Nephron progenitor cell (in vitro differentiated cells): ENCODE measurements around the gene CLEC17A.

ENCODE experiments used
- DNase-seq: peaks from one replicate; pipeline ENCODE4 v3.0.0; 2021
- H3K27ac Mint-ChIP-seq: 2 replicates; pipeline ENCODE4 v1.8.0; 2021; ENCODE audit warnings: mild to moderate bottlenecking, moderate library complexity, mixed read lengths
- H3K27me3 Mint-ChIP-seq: 2 replicates; pipeline ENCODE4 v1.8.0; 2021; ENCODE audit warnings: mild to moderate bottlenecking, low read depth, mixed read lengths; ENCODE audit not compliant: poor library complexity
- H3K36me3 Mint-ChIP-seq: 2 replicates; pipeline ENCODE4 v1.8.0; 2021; ENCODE audit warnings: low read depth, mixed read lengths
- H3K4me1 Mint-ChIP-seq: 2 replicates; pipeline ENCODE4 v1.8.0; 2021; ENCODE audit warnings: mixed read lengths
- H3K4me3 Mint-ChIP-seq: 2 replicates; pipeline ENCODE4 v1.8.0; 2021; ENCODE audit warnings: mild to moderate bottlenecking, moderate library complexity, mixed read lengths
- H3K9me3 Mint-ChIP-seq: 2 replicates; pipeline ENCODE4 v1.8.0; 2021; ENCODE audit warnings: mild to moderate bottlenecking, moderate library complexity, mixed read lengths
- CTCF ChIP-seq: fragments of 200-600 bp; sonication (generic); IDR thresholded peaks from 2 replicates; pipeline ENCODE4 v1.5.0; 2021; ENCODE audit warnings: antibody characterized with exemption

Gene CLEC17A

GRCh38 chr19:14565765-14566711, 16.8 kb upstream of the CLEC17A start:
- DNase-seq: no peak
- Mint-ChIP-seq H3K9me3 (no peaks in the 10 kb centered on the region), H3K4me3 (no peak overlapping the region), H3K36me3 (peaks cover 9% of the 10 kb centered on the region), H3K27ac (no peak overlapping the region), H3K27me3 (no peaks in the 10 kb centered on the region), H3K4me1 (peaks cover 22% of the 10 kb centered on the region)
- no peak for TF ChIP-seq CTCF

- H3K36me3 Mint-ChIP-seq: peaks cover 9% of the 10 kb centered on the region
- no peak for TF ChIP-seq CTCF
- no peak for DNase-seq
- no peaks in the 10 kb centered on the region for H3K27me3 Mint-ChIP-seq
- peaks cover 25% of the 10 kb centered on the region for H3K4me1 Mint-ChIP-seq
- H3K27ac Mint-ChIP-seq: no peak overlapping the region
- H3K4me3 Mint-ChIP-seq: no peak overlapping the region
- H3K9me3 Mint-ChIP-seq: no peaks in the 10 kb centered on the region
These were observed 16.2 kb upstream of the CLEC17A start for GRCh38 chr19:14566712-14567077.

GRCh38 chr19:14567079-14567478, 15.8 kb upstream of the CLEC17A start:
- peak overlapping the region; percentile 75 for H3K27ac Mint-ChIP-seq
- no peaks in the 10 kb centered on the region for H3K9me3 Mint-ChIP-seq

GRCh38 chr19:14570864-14571527, 11.9 kb upstream of the CLEC17A start:
- peak overlapping the region; percentile 97 for H3K4me3 Mint-ChIP-seq

More at GRCh38 chr19:14567079-14567478, 15.8 kb upstream of the CLEC17A start:
- Mint-ChIP-seq H3K36me3 (peaks cover 9% of the 10 kb centered on the region), H3K4me3 (no peak overlapping the region), H3K27me3 (no peaks in the 10 kb centered on the region), H3K4me1 (peaks cover 25% of the 10 kb centered on the region)
- TF ChIP-seq CTCF: no peak
- no peak for DNase-seq

GRCh38 chr19:14571695-14572490, 11.0 kb upstream of the CLEC17A start, which contains the start of gene NDUFB7:
NDUFB7 (minus strand) TSS chr19:14572066; CDS start chr19:14572000, 66 bp downstream.
- Mint-ChIP-seq H3K27ac (no peak within 1 kb of the TSS), H3K9me3 (no peaks in the 10 kb centered on the region), H3K4me1 (peaks cover 36% of the 10 kb centered on the region), H3K36me3 (peaks cover 5% of the 10 kb centered on the region), H3K4me3 (peak within 1 kb of the TSS; percentile 97), H3K27me3 (peaks cover 5% of the 10 kb centered on the region)
- peak; percentile 64 for TF ChIP-seq CTCF
- peak; percentile 83 for DNase-seq

More at GRCh38 chr19:14570864-14571527, 11.9 kb upstream of the CLEC17A start:
- no peak for TF ChIP-seq CTCF
- Mint-ChIP-seq H3K27ac (no peak overlapping the region), H3K27me3 (peaks cover 5% of the 10 kb centered on the region), H3K9me3 (no peaks in the 10 kb centered on the region), H3K4me1 (peaks cover 36% of the 10 kb centered on the region), H3K36me3 (peaks cover 5% of the 10 kb centered on the region)
- no peak for DNase-seq
